Activated T-cell treated with anti-CD3 and anti-CD28 coated beads for 4 hours (primary cell): ENCODE results near the gene NINJ2.
A peak's percentile ranks its signal among the peaks of the same experiment; 100 is the strongest.

Source experiments
- DNase-seq: peaks from one replicate; pipeline ENCODE4 v3.0.0-alpha.2; 2020

NINJ2 gene

GRCh38 chr12:565589-566105, 97.6 kb downstream of the NINJ2 start:
- no peak for DNase-seq

DNA sequence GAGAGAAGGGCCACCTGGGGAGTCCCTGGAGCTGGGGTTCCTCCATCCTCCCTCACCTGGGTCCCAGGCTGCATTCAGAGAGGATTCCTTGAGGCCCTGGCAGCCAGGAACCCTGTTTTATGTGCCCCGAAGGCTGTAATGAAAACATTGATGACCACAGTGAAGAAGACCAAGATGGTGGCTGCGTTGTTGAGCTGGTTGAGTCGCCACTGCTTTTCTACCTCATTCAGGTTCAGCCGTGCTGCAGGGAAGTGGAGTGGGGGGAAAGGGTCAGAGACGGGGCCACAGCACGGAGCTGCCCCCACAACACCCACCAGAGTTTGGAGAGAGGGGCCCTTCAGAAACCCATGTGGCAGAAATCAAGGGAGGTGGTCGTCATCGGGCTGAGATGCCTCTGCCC, 98.1 kb downstream of the NINJ2 start:
- no peak for DNase-seq

DNA sequence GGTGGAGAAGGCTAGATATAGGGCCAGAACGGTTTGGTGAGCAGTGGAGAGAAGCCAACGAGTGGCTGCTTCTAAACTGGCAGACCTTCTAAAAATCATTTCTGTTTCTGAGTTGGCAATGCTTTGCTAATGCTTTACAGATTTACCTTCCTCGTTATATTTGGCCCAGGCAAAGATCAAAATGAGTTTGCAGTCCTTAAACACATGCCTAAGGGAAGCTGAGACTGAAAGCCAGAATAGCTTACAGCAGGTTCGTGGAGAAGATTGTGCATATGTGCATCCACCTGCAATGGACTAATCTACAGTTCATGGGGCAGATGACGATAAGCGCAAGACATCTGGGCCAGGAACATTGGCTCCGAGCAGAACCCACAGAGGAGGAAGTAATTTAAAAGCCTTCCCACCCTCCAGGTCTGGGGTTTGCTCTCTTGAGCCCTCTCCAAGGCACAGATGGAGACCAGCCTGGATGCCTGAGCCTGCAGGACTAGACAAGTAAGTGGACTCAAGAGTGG, 99.4 kb downstream of the NINJ2 start:
- DNase-seq, result no peak

DNA sequence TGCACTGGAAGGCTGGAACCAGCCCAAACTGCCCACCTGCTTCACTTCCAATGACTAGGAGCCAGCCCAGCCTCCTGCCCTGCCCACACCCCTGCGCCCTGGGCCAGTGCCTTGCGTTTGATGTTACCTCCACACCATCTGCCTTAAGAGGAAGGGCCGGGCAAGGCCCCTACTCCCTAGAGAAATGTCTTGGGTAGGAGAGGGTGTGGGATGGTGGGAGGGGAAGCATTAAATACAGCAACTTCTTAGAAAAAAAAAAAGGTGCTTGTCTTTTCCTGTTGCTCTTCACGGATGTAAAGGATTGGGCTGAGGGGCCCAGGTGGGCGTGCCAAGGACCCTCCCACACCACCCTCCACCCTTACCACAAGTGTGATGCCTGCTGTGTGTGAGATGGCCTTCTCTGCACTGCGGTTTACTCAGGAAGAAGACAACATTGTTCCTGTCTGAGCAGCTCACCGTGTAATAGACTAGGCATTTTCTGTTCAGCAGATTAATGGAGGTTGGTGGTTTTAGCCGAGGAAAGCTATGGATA, 99.9 kb downstream of the NINJ2 start:
- peak; percentile 36 for DNase-seq

GRCh38 chr12:562634-563033, 100.6 kb downstream of the NINJ2 start:
- no peak for DNase-seq

- no peak for DNase-seq
These were observed 101.2 kb downstream of the NINJ2 start for GRCh38 chr12:561908-562593.

GRCh38 chr12:561391-561705, 101.9 kb downstream of the NINJ2 start:
- DNase-seq, result no peak

- no peak for DNase-seq
These were observed 102.4 kb downstream of the NINJ2 start for GRCh38 chr12:560691-561390.

- DNase-seq, result no peak
These were observed 103.3 kb downstream of the NINJ2 start for GRCh38 chr12:559906-560455.

DNA sequence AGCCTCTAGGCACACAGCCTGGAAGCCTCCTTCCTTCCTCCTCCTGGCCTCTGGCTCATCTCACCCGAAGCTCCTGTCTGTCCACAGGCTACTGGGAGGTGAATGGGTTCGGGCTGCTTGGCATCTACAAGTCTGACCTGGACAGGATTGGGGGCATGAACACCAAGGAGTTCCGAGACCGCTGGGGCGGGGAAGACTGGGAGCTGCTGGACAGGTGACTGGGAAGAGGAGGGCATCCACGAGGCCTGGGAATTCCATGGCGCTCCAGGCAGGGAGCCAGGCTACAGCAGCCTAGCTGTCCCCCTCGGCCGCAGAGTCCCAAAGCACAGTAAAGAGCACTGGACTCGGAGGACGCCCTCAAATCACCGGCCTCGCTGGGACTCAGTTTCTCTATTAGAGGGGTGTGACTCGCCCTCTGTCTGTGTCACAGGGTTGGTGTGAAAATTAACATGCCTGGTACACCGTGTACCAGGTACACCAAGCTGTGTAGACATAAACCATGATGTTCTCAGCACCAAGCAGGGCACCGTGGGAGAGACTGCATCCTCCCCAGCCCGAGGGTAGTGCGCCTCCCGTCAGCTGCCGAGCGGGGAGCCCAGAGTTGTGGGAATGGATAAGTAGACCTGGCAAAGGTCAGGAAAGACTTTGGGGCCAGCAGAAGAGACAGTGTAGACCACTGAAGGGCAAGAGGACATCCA, 103.9 kb downstream of the NINJ2 start:
- DNase-seq, result no peak

- no peak for DNase-seq
These were observed 104.7 kb downstream of the NINJ2 start for GRCh38 chr12:558580-558979.

DNA sequence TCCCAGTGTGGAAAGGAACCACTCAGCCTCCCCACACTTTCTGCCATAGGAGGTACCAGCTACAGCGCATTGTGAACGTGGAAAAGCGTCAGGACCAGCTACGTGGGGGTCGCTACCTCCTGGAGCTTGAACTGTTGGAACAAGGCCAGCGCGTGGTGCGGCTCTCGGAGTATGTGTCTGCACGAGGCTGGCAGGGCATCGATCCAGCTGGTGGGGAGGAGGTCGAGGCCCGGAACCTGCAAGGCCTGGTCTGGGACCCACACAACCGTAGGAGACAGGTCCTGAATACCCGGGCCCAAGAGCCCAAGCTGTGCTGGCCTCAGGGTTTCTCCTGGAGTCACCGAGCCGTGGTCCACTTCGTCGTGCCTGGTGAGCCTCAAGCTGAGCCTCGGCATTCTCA, 106.7 kb downstream of the NINJ2 start:
- no peak for DNase-seq

DNA sequence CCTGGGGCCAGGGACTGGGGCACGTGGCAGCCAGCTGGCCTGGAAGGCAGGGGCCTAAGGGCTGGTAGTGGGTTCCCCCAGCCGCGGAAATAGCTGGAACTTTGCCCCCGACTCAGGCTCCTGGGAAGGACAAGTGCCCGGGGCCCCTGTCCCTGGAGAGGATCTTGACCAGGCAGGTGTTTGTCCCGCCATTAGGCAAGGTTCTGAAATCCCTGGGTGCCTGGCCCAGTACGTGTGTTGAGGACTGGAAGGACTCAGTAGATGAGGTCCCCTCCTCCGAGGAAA, 109.3 kb downstream of the NINJ2 start:
- no peak for DNase-seq

DNA sequence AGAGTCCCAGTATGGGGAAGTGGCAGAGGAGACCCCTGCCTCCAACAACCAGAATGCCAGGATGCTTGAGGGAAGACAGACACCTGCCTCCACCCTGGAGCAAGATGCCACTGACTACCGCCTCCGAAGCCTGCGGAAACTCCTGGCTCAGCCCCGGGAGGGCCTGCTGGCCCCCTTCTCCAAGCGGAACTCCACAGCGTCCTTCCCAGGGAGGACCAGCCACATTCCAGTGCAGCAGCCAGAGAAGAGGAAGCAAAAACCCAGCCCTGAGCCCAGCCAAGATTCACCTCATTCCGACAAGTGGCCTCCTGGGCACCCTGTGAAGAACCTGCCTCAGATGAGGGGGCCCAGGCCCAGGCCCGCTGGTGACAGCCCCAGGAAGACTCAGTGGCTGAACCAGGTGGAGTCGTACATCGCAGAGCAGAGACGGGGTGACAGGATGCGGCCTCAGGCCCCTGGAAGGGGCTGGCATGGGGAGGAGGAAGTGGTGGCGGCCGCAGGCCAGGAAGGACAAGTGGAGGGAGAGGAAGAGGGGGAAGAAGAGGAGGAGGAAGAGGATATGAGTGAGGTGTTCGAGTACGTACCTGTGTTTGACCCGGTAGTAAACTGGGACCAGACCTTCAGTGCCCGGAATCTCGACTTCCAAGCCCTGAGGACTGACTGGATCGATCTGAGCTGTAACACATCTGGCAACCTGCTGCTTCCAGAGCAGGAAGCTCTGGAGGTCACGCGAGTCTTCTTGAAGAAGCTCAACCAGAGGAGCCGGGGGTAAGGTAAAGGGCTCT, 109.8 kb downstream of the NINJ2 start:
- no peak for DNase-seq

DNA sequence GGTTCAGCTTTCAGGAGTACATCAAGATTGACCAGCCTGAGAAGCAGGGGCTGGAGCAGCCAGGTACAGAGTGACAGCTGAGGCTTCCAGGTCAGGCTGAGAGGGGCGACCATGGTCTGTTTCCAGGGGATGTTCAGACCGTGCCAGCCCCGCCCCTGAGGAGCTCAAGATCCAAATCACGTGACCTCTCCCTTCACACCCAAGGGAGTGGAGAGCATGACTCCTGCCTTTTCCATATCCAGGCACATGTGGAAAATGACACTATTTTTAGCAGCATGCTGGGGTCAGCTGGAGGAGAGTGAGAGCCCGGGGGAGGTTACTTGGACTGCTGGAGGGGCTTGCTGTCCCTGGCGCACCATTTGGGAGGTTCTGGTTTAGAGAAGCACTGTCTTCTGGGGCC, 110.8 kb downstream of the NINJ2 start:
- DNase-seq, result no peak

- no peak for DNase-seq
These were observed 112.6 kb downstream of the NINJ2 start for GRCh38 chr12:550473-551260.

DNA sequence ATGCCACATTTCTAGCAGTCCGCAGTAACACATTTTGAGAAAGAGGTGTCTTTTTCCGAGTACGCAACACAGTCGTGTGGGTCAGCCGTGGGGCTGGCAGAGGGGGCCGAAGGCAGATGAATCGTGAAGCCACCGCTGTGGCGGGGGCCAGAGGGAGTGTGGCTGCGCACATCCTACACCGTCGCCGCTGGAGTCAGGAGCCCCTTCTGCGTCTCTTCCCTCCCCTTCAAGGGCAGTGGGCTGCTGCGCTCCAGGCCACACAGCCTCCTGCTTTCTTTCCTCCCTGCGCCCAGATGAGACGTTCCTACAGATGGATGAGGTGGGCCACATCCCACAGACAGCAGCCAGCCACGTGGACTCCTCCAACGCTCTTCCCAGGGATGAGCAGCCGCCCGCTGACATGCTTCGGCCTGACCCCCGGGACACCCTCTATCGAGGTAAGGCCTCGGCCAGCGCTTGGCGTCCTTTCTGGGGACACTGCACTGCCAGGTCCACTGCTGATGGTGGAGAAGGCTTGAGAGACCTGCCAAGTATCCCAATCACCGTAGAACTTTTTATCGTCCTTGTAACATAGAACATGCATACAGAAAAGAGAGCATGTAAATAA, 113.7 kb downstream of the NINJ2 start:
- no peak for DNase-seq

GRCh38 chr12:547883-548470, 115.3 kb downstream of the NINJ2 start:
- no peak for DNase-seq

GRCh38 chr12:546920-547845, 116.1 kb downstream of the NINJ2 start:
- peak; percentile 50 for DNase-seq
